ENCODE data around the gene CDH24.

Gene CDH24

GRCh38 chr14:23093104-23093503 lies 35.8 kb upstream of the CDH24 start:
- DNase-seq: no peak
- Histone ChIP-seq H3K36me3 (peaks cover 44% of the 10 kb centered on the region), H3K27me3 (no peaks in the 10 kb centered on the region), H3K4me3 (ENCODE audit: low read depth, low read length) (no peak overlapping the region), H3K9me3 (no peaks in the 10 kb centered on the region), H3K4me1 (no peaks in the 10 kb centered on the region)
- TF ChIP-seq CTCF (IDR thresholded peaks at IDR 0.05; ENCODE audit: low read depth, low read length): no peak

GRCh38 chr14:23091294-23092225 lies 34.2 kb upstream of the CDH24 start:
- Histone ChIP-seq H3K36me3 (peaks cover 52% of the 10 kb centered on the region), H3K9me3 (no peaks in the 10 kb centered on the region), H3K4me3 (ENCODE audit: low read depth, low read length) (no peak overlapping the region), H3K27me3 (no peaks in the 10 kb centered on the region), H3K4me1 (no peaks in the 10 kb centered on the region)
- TF ChIP-seq CTCF (IDR thresholded peaks at IDR 0.05; ENCODE audit: low read depth, low read length): no peak
- DNase-seq: no peak

- DNase-seq: no peak
- Histone ChIP-seq H3K36me3 (peaks cover 64% of the 10 kb centered on the region), H3K4me3 (ENCODE audit: low read depth, low read length) (no peak overlapping the region), H3K27me3 (no peaks in the 10 kb centered on the region), H3K9me3 (no peaks in the 10 kb centered on the region), H3K4me1 (no peaks in the 10 kb centered on the region)
- TF ChIP-seq CTCF (IDR thresholded peaks at IDR 0.05; ENCODE audit: low read depth, low read length): no peak
Observed at GRCh38 chr14:23090254-23090636, 32.9 kb upstream of the CDH24 start.

- TF ChIP-seq CTCF (IDR thresholded peaks at IDR 0.05; ENCODE audit: low read depth, low read length): no peak
- H3K27me3 ChIP-seq: no peaks in the 10 kb centered on the region
- H3K9me3 ChIP-seq: no peaks in the 10 kb centered on the region
- no peaks in the 10 kb centered on the region for H3K4me1 ChIP-seq
- DNase-seq: no peak
- no peak overlapping the region for H3K4me3 ChIP-seq (ENCODE audit: low read depth, low read length)
- peaks cover 70% of the 10 kb centered on the region for H3K36me3 ChIP-seq
Observed at GRCh38 chr14:23089498-23090253, 32.4 kb upstream of the CDH24 start.

GRCh38 chr14:23086565-23086964 lies 29.2 kb upstream of the CDH24 start:
- no peak for DNase-seq
- H3K4me1 ChIP-seq: no peaks in the 10 kb centered on the region
- TF ChIP-seq CTCF (IDR thresholded peaks at IDR 0.05; ENCODE audit: low read depth, low read length): no peak
- H3K4me3 ChIP-seq (ENCODE audit: low read depth, low read length): no peak overlapping the region
- H3K9me3 ChIP-seq: no peaks in the 10 kb centered on the region
- peaks cover 79% of the 10 kb centered on the region for H3K36me3 ChIP-seq
- no peaks in the 10 kb centered on the region for H3K27me3 ChIP-seq

- peaks cover 86% of the 10 kb centered on the region for H3K36me3 ChIP-seq
- no peak overlapping the region for H3K4me3 ChIP-seq (ENCODE audit: low read depth, low read length)
- no peaks in the 10 kb centered on the region for H3K9me3 ChIP-seq
- DNase-seq: no peak
- no peaks in the 10 kb centered on the region for H3K4me1 ChIP-seq
- H3K27me3 ChIP-seq: no peaks in the 10 kb centered on the region
- TF ChIP-seq CTCF (IDR thresholded peaks at IDR 0.05; ENCODE audit: low read depth, low read length): no peak
Observed at GRCh38 chr14:23085458-23085857, 28.1 kb upstream of the CDH24 start.

Measured in BE2C (cell line).